ENCODE results near the gene BCL7B.
"Not testable (repeated sequence)": the region's sequence is repeated elsewhere in the genome, so short reads cannot be mapped to it uniquely, and the experiment has no call there.

The BCL7B gene

GRCh38 chr7:73557397-73558257, at the start of gene BCL7B:
Gene BCL7B, minus strand, starts transcription at chr7:73557690. Its CDS starts 112 bp downstream, at chr7:73557578.
- DNase-seq (ENCODE audit: low read depth), result peak; percentile 64

DNA sequence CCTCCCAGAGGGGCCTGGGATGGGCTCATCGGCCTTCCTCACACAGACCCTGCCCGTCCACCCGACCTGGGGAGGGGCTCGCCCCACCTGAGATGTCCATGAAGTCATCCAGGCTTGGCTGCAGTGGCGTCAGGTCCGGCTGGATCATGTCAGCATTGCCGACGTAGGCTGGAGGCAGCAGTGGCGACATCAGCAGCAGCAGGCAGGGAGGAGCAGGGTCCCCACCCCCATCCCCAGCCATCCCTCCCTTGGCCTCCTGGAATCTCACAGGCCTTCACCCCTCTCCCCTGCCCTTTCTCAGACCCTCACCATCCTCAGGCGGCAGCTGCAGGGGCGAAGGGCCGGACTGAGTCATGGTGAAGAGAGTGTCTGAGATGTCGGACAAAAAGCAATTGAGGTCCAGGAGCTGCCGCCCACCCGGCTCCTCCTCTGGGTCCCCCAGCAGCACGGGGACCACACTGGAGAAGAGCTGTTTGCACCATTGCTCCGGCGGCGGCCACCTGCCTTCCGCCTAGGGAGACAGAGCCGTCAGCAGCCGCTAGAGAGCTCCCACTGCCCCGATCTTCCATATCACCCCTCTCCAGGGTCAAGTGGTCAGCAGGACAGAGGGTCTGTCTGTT, 48.2 kb upstream of the BCL7B start:
- DNase-seq (ENCODE audit: low read depth), result no peak

DNA sequence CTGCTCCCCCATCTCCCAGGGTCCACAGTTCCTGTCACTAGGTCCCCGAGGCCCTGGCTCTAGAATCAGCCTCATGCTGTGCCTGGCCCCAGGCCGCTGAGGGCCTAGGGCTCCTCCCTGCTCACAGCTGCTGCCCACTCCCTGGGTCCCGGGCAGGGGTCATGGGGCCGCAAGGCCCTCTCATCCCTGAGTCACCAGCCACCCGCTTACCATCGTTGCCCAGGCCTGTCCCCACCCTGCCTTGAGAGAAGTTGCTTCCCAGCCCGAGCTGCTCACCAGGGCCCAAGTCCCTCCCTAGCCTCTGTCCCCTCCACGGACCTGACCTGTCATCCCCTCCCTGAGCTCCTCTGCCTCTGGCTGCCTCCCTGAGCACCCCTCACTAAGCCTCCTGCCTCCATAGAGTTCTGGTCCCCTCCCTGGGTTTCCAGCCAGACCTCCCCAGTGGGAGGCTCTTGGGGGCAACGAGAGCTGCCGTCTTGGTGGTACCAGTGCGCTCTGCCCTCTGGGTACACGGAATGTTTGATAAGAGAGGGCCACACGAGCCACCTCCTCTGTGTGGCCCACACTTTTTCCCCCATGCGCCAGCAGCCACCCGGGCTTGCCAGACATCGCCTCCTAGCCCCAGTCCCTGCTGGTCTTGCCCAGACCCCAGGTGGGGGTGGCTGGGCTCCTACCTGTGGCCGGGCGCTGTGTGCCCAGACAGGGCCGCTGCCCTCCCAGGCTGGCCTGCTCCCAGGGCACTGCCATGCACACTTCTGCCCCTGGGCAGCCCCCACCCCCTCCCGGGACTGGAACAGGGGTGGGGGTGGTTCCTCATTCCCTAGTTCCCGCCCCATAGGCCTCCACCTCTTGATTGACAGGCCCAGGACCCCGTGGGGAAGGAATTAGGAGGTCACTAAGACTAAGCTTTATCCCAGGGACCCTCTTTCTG, 45.5 kb upstream of the BCL7B start:
- DNase-seq (ENCODE audit: low read depth), result no peak

- DNase-seq (ENCODE audit: low read depth), result no peak
These were observed 42.4 kb upstream of the BCL7B start for GRCh38 chr7:73599916-73600315.

DNA sequence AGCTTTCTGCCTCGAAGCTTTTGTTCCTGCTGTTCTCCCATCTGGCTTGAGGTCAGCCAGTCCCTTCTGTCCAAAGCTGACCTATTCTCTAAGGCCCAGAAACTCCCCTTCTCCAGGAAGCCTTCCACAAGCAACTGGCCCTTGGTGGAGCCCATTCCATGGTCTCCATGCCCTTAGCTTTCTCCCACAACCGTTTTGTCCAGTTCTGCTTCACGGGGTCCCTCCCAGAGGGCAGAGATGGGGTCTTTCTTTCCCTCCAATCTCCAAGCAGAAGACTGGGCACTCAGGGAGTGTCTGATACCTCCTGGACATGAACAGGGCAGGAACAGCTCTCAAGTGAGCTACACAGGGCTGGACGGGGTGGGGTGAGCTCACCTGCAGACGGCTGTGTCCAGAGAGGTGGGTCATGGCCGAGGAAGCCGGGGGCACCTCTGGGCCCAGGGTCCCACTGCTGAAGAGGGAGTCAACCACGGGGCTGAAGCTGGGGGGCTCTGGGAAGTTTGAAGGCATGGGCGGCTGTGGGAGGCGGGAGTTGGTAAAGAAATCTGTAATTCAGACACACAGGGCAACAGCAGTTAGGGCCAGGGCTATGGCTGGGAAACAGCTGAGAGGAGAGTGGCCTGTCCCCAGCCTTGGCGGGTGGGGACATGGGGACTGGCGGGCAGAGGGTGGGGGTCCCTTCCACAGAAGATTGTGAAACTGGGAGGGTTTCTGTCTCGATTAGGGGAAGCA, 41.8 kb upstream of the BCL7B start:
- DNase-seq (ENCODE audit: low read depth), result no peak

- no peak for DNase-seq (ENCODE audit: low read depth)
These were observed 40.7 kb upstream of the BCL7B start for GRCh38 chr7:73597978-73598782.

DNA sequence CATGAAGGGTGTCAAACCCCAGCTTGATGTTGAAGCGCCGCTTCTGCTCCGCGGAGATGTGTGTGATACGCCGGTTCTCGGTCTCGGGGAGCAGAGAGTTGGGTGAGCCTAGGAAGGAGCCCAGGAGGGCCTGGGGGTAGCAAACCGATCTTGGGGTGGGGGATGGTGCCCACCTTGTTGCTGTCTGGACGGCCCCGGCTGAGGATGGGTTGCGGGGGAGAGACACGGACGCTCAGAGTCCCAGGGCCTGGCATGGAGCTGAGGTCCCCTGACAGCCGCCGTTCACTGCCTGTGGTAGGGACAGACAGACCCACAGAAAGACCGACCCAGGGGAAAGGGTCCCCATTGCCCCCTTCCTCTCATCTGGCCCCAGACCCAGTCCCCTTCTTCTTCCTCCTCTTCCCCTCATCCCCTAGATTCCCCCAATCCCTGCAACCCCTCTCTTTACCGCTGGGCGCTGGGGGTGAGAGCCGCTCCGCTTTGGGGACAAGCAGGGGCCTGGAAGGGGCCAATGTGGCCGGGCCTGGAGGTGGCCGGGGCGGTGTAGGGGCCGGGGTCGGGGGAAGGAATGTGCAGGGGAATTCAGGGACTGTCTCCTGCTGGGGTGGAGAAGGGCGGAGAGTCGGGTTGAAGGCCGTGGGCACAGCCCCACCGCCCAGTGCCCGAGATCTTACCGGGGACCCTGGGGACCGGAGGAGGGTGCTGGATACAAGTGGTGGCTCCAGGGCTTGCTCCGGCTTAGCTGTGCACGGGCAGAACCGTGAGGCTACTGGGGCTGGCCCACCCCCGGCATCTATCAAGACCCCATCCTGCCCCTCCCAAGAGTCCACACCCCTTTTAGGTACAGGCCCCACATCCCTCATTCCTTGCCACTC, 38.9 kb upstream of the BCL7B start:
- no peak for DNase-seq (ENCODE audit: low read depth)

- no peak for DNase-seq (ENCODE audit: low read depth)
These were observed 37.9 kb upstream of the BCL7B start for GRCh38 chr7:73595358-73595757.

DNA sequence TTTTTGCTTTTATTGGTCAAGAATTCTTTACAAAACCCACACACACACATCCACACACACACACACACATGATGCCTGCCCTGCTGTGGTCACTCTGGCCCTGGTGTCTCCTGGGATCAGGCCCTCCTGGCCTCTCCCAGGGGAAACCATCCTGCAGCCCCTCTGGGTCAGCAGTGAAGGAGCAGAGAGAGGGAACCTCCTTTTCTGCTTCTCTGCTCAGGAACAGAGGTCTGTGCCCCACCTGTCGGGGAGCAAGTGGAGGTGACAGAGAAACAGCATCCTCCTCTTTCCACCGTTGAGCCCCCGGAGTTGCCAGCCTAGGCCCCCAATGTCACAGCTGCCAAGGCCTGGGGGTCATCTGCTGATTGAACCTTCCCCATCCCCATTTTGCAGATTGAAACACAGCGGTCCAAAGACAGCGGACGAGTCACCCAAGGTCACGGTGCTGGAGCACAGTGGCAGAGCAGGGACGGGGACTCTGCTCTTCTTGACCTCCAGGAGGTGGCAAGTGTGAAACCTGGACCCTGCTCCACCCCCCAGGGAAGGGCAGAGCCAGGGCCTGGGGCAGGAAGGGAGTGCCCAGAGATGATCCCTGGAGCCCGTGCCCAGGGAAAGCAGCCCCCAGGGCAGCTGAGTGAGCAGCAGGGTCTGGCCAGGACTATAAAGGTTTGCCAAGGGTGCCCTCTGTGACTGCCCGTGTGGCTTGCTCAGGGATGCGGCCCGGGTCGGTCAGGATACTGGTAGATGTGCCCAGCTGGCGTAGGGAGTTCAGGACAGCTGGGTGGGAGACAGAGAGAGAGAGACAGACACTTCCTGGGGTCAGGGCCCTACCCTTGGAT, 35.9 kb upstream of the BCL7B start:
- no peak for DNase-seq (ENCODE audit: low read depth)

DNA sequence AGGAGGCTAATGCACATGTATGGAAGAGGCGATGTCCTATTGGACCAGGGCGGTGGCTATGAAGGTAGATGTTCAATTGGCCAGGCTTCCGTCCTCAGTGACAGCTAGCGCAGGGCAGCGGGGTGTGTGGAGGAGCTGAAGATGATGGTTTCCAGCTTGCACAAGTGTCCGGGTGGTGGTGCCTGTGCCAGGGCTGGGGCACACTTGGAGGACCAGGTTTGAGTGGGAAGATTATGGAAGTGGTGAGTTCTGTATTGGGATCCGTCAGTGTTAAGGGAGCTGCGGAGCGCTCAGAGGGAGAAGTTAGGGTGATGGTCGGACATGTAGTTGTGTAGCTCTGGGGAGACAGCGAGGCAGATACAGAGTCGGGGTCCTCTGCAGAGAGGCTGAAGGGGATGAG, 29.4 kb upstream of the BCL7B start:
- DNase-seq (ENCODE audit: low read depth), result no peak

DNA sequence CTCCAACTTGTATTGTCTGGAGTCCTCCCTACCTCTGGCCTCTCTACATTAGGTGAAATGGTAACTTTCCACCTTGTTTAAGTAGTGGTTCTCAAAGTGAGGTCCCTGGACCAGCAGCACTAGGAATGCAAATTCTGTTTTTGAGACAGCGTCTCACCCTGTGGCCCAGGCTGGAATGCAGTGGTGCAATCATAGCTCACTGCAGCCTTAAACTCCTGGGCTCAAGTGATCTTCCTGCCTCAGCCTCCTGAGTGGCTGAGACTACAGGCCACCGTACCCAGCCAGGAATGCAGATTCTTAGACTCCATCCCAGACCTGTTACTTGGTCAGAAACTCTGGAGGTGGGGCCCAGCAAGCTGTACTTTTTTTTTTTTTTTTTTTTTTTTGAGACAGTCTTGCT, 27.7 kb upstream of the BCL7B start:
- no peak for DNase-seq (ENCODE audit: low read depth)

DNA sequence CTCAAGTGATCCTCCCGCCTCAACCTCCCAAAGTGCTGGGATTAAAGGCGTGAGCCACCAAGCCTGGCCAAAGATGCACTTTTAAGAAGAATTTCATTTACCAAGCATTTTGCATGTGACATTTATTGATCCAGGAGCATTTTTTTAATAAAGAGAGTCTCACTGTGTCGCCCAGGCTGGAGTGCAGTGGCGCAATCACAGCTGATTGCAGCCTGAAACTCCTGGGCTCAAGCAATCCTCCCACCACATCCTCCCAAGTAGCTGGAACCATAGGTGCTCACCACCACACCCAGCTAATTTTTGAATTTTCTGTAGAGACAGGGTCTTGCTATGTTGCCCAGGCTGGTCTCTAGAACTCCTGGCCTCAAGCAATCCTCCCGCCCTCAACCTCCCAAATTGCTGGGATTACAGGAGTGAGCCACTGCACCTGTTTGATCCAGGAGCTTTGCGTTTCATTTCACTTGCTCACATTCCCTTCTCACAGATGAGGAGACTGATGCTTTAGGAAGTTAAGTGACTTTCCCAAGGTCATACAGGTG, 25.2 kb upstream of the BCL7B start:
- no peak for DNase-seq (ENCODE audit: low read depth)

- DNase-seq (ENCODE audit: low read depth), result not testable (repeated sequence)
These were observed 23.5 kb upstream of the BCL7B start for GRCh38 chr7:73581006-73581405.

GRCh38 chr7:73578342-73579128, 21.0 kb upstream of the BCL7B start, which contains the start of gene TBL2:
Gene TBL2, minus strand, starts transcription at chr7:73578579. Its CDS starts 30 bp downstream, at chr7:73578549.
- DNase-seq (ENCODE audit: low read depth), result peak; percentile 99

DNA sequence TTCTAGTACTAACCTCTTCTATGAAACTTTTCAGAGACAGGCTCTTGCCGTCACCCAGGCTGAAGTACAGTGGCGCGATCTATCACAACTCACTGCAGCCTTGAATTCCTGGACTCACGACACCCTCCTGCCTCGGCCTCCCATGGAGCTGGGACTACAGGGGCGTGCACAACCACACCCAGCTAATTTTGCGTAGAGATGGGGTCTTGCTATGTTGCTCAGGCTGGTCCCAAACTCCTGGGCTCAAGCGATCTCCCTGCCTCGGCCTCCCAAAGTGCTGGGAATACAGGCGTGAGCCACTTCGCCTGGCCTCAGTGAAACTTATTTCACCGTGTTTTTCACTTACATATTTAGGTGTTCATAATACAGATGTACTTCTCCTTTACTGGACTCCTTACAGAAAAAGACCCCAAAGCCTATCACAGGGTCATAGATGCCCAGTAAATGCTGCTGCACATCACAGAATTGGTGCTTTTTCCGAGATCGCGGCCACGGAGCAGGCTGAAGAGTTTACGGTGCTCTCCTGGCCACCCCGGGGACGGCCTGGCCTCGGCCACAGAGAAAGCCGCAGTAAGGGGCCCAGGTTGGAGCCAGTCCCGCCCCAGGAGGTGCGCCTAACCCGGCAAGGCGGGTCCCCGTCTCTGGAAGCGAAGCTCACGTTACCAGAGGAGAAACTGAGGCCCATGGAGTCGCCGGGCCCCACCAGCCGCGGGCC, 20.3 kb upstream of the BCL7B start:
- no peak for DNase-seq (ENCODE audit: low read depth)

DNA sequence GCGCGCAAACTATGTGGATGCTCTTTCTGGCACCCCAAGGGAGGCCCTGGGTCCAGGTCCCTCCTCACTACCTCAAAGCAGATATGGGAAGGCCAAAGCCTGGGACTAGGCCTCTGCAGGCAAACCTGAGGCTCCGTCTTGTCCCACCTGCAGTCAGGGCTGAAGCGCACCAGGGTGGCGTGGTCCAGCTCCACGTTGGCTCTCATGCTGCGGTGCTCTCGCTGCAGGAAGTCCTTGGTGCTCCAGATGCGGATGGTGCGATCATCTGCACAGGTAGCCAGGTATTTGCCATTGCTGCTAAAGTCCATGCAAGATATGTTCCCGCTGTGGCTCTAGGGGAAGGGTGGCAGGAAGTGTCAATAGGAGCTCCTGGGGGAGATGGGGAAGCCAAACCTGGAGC, 16.3 kb upstream of the BCL7B start:
- DNase-seq (ENCODE audit: low read depth), result no peak

DNA sequence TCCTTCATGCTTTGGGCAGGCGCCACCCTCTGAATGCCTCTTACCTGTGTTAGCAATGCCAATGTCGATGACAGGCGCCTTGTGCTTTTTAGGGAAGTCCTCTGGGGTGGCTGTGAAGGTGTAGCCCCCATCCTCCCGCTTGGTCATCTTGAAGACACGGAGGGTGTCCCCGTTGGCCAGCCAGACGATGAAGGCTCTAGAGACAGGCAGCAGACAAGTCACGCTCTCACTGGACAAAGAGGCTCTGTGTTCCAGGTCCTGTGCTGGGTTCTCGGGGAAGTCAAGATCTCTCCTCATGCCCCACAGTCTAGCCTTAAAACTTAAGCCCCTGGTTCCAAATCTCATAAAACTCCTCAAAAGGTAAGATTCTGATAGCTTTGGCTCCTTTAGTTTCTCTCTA, 15.8 kb upstream of the BCL7B start:
- DNase-seq (ENCODE audit: low read depth), result no peak

Measured in T-helper 22 cell (primary cell).